A549 (cell line): Measurements from ENCODE around the gene ADAM12.

Experiments used
- EP300 ChIP-seq, 2 experiments: fragments of >200 bp; sonication (Bioruptor Twin); formaldehyde crosslinking; IDR thresholded peaks; 2 replicates in 1 of 2; 3 replicates in 1 of 2; pipeline ENCODE4 v1.6.1; 2016 to 2017
- MAZ ChIP-seq: fragments of 150-350 bp; IDR thresholded peaks from 2 replicates; pipeline ENCODE4 v1.6.1; 2014; ENCODE audit warnings: antibody characterized with exemption, low read depth, low read length, borderline replicate concordance
- POLR2A ChIP-seq: IDR thresholded peaks from 2 replicates; pipeline ENCODE4 v1.6.1; 2012; ENCODE audit warnings: mild to moderate bottlenecking, low read length
- TF ChIP-seq, protein P1 (sequence below): fragments of >200 bp; sonication (Bioruptor Twin); formaldehyde crosslinking; IDR thresholded peaks from 3 replicates; pipeline ENCODE4 v1.5.1; 2016
- TF ChIP-seq, protein P2 (sequence below): fragments of >200 bp; sonication (Bioruptor Twin); formaldehyde crosslinking; IDR thresholded peaks from 3 replicates; pipeline ENCODE4 v1.6.1; 2016

DNA sequence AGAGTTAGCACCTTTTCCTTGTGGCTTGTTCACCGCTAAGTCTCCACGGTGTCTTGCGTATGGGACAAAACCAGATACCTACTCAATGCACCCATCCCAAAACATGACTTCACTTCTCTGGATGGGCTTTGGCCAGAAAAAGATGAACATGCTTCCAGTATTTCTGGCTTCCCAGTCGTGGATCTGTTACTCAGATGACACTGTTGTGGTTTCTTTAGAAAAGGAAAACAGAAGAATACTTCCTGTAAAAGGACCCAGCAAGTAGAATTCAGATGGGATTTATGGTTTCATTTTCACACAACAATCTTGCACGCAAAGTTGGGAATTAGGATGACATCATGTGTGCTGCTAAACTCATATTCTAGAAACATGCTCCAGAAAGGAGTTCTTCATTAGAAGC lies 216.7 kb downstream of the ADAM12 start:
- TF ChIP-seq, protein P1, sequence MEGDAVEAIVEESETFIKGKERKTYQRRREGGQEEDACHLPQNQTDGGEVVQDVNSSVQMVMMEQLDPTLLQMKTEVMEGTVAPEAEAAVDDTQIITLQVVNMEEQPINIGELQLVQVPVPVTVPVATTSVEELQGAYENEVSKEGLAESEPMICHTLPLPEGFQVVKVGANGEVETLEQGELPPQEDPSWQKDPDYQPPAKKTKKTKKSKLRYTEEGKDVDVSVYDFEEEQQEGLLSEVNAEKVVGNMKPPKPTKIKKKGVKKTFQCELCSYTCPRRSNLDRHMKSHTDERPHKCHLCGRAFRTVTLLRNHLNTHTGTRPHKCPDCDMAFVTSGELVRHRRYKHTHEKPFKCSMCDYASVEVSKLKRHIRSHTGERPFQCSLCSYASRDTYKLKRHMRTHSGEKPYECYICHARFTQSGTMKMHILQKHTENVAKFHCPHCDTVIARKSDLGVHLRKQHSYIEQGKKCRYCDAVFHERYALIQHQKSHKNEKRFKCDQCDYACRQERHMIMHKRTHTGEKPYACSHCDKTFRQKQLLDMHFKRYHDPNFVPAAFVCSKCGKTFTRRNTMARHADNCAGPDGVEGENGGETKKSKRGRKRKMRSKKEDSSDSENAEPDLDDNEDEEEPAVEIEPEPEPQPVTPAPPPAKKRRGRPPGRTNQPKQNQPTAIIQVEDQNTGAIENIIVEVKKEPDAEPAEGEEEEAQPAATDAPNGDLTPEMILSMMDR, result no peak
- TF ChIP-seq POLR2A (no peak), MAZ (no peak), EP300 (IDR thresholded peaks at IDR 0.05) (no peak)
- TF ChIP-seq, protein P2, sequence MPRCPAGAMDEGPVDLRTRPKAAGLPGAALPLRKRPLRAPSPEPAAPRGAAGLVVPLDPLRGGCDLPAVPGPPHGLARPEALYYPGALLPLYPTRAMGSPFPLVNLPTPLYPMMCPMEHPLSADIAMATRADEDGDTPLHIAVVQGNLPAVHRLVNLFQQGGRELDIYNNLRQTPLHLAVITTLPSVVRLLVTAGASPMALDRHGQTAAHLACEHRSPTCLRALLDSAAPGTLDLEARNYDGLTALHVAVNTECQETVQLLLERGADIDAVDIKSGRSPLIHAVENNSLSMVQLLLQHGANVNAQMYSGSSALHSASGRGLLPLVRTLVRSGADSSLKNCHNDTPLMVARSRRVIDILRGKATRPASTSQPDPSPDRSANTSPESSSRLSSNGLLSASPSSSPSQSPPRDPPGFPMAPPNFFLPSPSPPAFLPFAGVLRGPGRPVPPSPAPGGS, result no peak
